ENCODE data around the gene TFCP2.

DNA sequence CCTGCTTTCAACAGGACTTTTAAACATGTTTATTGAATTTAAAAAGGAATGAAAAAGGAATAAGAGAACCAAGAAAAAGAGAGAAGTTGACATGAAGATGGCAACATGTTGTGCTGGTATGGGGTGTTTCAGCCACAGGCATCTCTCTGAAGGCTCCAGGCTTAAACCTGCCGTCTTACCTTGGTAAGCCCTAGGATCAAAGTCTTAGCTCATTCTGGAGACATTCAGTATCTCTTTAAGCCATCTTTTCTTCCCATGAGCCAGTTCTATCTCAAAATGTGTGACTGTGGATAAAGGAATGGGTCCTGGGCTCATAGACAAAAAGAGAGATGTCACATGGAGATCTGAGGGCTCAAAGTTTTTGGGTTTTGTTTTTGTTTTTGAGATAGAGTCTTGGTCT is 1.6 kb upstream of the TFCP2 start:
- TF ChIP-seq, protein P1, sequence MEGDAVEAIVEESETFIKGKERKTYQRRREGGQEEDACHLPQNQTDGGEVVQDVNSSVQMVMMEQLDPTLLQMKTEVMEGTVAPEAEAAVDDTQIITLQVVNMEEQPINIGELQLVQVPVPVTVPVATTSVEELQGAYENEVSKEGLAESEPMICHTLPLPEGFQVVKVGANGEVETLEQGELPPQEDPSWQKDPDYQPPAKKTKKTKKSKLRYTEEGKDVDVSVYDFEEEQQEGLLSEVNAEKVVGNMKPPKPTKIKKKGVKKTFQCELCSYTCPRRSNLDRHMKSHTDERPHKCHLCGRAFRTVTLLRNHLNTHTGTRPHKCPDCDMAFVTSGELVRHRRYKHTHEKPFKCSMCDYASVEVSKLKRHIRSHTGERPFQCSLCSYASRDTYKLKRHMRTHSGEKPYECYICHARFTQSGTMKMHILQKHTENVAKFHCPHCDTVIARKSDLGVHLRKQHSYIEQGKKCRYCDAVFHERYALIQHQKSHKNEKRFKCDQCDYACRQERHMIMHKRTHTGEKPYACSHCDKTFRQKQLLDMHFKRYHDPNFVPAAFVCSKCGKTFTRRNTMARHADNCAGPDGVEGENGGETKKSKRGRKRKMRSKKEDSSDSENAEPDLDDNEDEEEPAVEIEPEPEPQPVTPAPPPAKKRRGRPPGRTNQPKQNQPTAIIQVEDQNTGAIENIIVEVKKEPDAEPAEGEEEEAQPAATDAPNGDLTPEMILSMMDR (conservative IDR thresholded peaks at IDR 0.05) = no peak
- TF ChIP-seq ZFX (IDR thresholded peaks at IDR 0.05) = no peak

Measured in C4-2B (cell line).